22Rv1 (cell line): Measurements from ENCODE around the gene MOB3B.
A peak's percentile ranks its signal among the peaks of the same experiment; 100 is the strongest.

Experiments used
- H3K27ac ChIP-seq: fragments of 450-650 bp; 2 replicates; pipeline ENCODE4 v1.5.1; 2017
- CTCF ChIP-seq: fragments of 450-650 bp; IDR thresholded peaks from 2 replicates; pipeline ENCODE4 v1.5.1; 2017; ENCODE audit warnings: mild to moderate bottlenecking
- ZFX ChIP-seq: fragments of 450-650 bp; IDR thresholded peaks from 2 replicates; pipeline ENCODE4 v1.6.1; 2017; ENCODE audit warnings: antibody characterized with exemption, borderline replicate concordance

MOB3B gene

GRCh38 chr9:27336829-27337228 is 192.8 kb downstream of the MOB3B start:
- TF ChIP-seq ZFX (no peak), CTCF (no peak)

GRCh38 chr9:27336126-27336525 is 193.5 kb downstream of the MOB3B start:
- no peak for TF ChIP-seq CTCF
- TF ChIP-seq ZFX, result no peak
- no peak overlapping the region for H3K27ac ChIP-seq

More at GRCh38 chr9:27336829-27337228, 192.8 kb downstream of the MOB3B start:
- no peak overlapping the region for H3K27ac ChIP-seq

- TF ChIP-seq CTCF (no peak), ZFX (no peak)
- H3K27ac ChIP-seq, result no peak overlapping the region
Measured at GRCh38 chr9:27335075-27335474, 194.5 kb downstream of the MOB3B start.

DNA sequence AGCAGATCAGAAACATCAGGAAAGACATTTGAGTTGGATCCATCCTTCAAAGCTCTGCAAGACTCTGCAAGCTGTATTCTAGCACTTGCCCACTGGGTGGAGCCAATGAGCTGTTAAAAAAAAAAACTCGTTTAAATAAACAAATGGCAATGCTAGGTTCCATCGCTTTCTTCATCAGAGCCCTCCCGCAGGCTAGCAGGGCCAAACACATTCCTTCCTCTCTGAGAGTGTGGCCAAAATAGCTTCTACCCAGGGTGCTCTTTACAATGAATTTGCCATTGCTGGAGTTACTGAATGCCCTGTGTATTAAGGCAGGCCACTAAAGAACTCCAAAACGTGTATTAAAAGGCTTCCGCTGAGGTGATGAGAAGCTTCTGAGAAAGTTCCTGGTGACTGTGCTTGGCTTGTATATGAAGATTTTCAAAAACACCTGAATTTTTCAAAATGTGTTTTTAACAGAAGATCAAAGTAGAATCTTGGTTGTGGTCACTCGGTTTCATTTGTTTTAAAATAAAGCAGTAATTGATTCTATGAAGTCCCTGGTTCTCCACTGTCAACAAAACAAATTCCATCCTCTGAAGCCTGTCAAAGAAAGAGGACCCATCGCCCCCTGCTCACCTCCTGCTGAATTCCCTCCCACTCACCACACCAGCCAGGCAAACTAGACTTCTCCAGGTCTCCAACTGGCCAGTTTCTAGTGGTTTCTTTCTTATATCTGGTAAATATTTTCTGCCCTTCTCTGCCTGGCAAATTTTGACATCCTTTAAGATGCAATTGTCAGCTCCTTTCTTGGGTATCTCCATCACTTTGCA is 196.2 kb downstream of the MOB3B start:
- peak overlapping the region; percentile 9; the same call in 1 of the 2 replicates for H3K27ac ChIP-seq
- TF ChIP-seq CTCF, result peak; percentile 76
- TF ChIP-seq ZFX, result no peak

DNA sequence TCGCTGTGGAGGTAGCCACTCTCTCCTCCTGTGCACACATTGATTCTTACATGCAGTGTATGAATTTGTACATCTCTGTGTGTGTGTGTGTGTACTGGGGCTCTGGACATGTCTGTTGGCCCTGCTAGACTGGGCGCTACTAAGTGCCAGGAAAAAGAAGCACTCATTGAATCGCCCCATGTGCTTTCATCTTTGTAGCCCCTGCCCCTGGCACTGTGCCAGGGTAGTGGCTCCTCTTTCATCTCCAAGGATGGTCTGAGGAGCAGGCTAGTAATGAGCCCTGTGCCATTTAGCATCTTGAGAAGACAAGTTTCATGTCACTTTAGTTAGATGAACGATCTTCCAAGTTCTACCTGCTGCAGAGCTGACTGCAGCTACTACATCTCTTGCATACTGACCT is 198.2 kb downstream of the MOB3B start:
- H3K27ac ChIP-seq, result no peak overlapping the region
- TF ChIP-seq CTCF (no peak), ZFX (no peak)

DNA sequence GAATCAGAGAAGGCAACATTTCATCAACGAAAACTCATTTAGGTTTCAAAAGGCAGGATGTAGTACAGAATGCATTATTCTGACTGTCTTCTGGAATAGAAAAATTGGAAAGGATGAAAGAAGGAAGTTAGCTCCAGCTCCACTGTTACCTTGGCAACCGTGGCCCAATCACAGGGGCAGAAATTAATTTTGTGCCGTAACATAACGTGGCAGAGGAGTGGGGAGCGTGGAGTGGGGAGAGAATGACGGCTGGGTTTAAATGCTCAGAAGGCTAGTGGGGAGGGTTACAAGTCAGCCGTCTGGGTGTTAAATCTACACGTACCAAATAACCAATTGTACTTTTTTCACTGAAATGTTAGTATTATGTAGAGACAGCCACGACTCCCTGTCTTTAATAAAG is 200.3 kb downstream of the MOB3B start:
- no peak overlapping the region for H3K27ac ChIP-seq

More for the DNA sequence above, 200.3 kb downstream of the MOB3B start:
- no peak for TF ChIP-seq ZFX
- no peak for TF ChIP-seq CTCF
